Subcutaneous abdominal adipose tissue (tissue), 5 donors: ENCODE measurements around the gene FAM187B.

Source experiments
- H3K27ac ChIP-seq: one replicate; pipeline ENCODE4 v1.7.0; 2013; ENCODE audit warnings: low read depth, mild to moderate bottlenecking, inconsistent platforms, low read length, moderate library complexity
- H3K27me3 ChIP-seq, 5 donors: one replicate each; pipeline ENCODE4 v1.7.0; 2013; ENCODE audit warnings: low read length in 5 of 5, inconsistent platforms in 1 of 5; ENCODE audit not compliant: control insufficient read depth in 5 of 5, insufficient read depth in 4 of 5
- H3K36me3 ChIP-seq, 5 donors: one replicate each; pipeline ENCODE4 v1.7.0; 2013; ENCODE audit warnings: low read length in 5 of 5; ENCODE audit not compliant: control insufficient read depth in 5 of 5, insufficient read depth in 5 of 5
- H3K4me1 ChIP-seq, 5 donors: one replicate each; pipeline ENCODE4 v1.7.0; 2013; ENCODE audit warnings: low read length in 5 of 5, mild to moderate bottlenecking in 3 of 5, moderate library complexity in 1 of 5; ENCODE audit not compliant: control insufficient read depth in 5 of 5, insufficient read depth in 5 of 5
- H3K4me3 ChIP-seq, 5 donors: one replicate each; pipeline ENCODE4 v1.7.0; 2013; ENCODE audit warnings: low read length in 5 of 5, low read depth in 1 of 5
- H3K9ac ChIP-seq, 5 donors: one replicate each; pipeline ENCODE4 v1.7.0; 2013; ENCODE audit warnings: low read length in 5 of 5, mild to moderate bottlenecking in 4 of 5, moderate library complexity in 3 of 5
- H3K9me3 ChIP-seq, 5 donors: one replicate each; pipeline ENCODE4 v1.7.0; 2013; ENCODE audit warnings: low read length in 5 of 5; ENCODE audit not compliant: control insufficient read depth in 5 of 5
- donor health status: healthy.
- donor health status: healthy.
- donor health status: healthy.
- donor health status: healthy.
- donor health status: healthy.

FAM187B gene

DNA sequence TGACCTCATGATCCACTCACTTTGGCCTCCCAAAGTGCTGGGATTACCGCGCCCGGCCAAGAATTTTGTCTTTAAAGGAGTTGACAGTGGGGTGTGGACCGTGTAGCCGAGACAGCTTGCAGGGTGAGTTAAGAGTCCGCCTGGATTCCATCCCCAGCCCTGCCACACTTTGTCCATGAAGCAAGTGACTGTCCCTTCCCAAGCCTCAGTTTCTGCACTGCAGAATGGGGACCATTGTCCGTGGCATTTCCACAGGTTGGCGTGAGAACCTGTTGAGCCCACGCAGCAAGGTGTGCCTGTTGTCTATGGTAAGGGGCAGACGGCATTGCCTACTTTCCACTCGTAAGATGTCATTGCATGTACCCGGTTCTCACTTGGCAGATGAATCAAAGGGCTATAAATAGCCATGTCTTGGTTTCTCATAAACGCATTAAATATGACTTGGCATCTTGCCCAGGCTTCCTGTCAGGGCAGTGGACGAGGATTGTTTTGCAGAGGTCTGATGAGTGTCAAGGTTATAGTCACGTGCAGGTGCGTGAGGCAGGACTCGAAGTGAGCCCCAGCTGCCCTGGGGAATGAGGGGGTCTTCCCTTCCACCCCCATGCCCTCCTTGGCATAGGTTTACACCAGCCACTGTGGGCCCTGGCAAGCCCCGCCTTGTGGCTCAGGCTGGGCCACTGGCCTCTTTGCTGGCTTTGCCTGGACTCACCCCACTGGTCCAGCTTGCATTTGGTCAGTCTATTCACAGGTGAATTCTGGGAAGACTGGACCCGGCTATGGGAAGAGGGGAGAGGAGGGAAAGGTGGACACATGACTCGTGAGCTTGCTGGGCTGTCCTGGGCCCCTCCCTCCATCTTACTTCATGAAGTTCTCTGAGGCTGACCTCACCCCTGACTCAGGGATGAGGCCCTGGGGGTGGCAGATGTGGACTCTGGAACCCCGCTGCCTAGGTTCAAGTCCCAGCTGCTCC is 14.6 kb downstream of the FAM187B start:
- peak overlapping the region in 4 of 5 donors; percentile 2 to 48 (median 28) for H3K4me3 ChIP-seq
- H3K27ac ChIP-seq: peak overlapping the region; percentile 15
- H3K9me3 ChIP-seq: peaks cover under 1 to 11% (median 7%) of the 10 kb centered on the region in 5 donors
- no peaks in the 10 kb centered on the region for H3K36me3 ChIP-seq
- H3K9ac ChIP-seq: peak overlapping the region in 2 of 5 donors; percentile 38 to 66
- H3K27me3 ChIP-seq: peaks cover 0 to 3% (median 0%) of the 10 kb centered on the region in 5 donors
- peaks cover 6 to 45% (median 24%) of the 10 kb centered on the region in 5 donors for H3K4me1 ChIP-seq

DNA sequence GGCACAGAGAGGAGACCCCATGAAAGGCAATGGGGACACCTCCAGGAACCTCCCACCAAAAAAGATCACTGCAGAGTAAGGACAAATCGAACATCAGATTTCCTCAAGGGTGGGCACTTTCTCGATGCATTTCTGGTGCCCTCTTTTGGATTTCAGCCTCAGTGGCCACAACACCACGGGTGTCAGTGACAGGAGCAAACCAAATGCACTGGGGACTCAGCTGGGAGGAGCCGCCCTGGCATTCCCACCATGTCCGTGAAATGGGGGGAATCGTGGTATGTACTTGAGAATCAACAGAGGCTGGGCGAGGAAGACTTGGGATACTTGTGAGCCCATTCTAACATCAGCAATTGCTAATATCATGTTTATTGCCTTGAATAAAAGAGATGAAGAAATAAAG is 16.3 kb downstream of the FAM187B start:
- H3K27me3 ChIP-seq: peaks cover 0 to 3% (median 0%) of the 10 kb centered on the region in 5 donors
- no peaks in the 10 kb centered on the region for H3K36me3 ChIP-seq
- no peak overlapping the region for H3K9ac ChIP-seq
- H3K9me3 ChIP-seq: peaks cover 0 to 9% (median 8%) of the 10 kb centered on the region in 5 donors
- peaks cover 6 to 41% (median 24%) of the 10 kb centered on the region in 5 donors for H3K4me1 ChIP-seq
- H3K4me3 ChIP-seq: no peak overlapping the region
- peak overlapping the region; percentile 35 for H3K27ac ChIP-seq

DNA sequence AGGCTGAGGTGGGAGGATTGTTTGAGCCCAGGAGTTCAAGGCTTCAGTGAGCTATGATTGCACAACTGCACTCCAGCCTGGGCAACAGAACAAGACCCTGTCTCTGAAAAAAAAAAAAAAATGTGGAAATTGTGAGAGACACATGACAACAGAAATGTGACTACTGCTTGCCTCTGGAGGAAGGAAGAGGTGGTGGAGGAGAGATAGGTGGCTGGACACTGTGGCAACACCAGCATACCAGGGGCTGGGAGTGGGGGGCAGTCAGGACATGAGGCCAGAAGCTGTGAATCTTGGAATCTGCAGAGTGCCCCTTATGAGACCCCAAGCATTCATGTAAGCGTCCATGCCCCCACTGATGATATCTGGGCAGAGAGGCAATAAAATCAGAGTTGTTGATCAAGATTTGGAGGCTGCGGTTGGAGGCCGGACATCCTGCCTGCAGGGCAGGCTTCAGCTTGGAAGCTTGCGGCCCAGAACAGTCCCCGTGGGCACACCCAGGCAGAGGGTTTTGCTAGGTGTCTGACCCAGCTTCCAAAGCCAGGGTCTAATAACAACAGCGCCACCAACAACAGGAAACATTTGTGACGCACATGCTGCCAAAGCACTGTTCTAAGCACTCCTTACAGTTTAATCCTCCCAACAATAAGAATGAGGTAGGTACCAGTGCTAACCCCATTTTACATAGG is 16.9 kb downstream of the FAM187B start:
- H3K36me3 ChIP-seq: no peaks in the 10 kb centered on the region
- peaks cover 6 to 41% (median 24%) of the 10 kb centered on the region in 5 donors for H3K4me1 ChIP-seq
- H3K9ac ChIP-seq: no peak overlapping the region
- peak overlapping the region; percentile 35 for H3K27ac ChIP-seq
- H3K27me3 ChIP-seq: peaks cover 0 to 3% (median 0%) of the 10 kb centered on the region in 5 donors
- no peak overlapping the region for H3K4me3 ChIP-seq
- H3K9me3 ChIP-seq: peaks cover 0 to 4% (median 3%) of the 10 kb centered on the region in 5 donors

DNA sequence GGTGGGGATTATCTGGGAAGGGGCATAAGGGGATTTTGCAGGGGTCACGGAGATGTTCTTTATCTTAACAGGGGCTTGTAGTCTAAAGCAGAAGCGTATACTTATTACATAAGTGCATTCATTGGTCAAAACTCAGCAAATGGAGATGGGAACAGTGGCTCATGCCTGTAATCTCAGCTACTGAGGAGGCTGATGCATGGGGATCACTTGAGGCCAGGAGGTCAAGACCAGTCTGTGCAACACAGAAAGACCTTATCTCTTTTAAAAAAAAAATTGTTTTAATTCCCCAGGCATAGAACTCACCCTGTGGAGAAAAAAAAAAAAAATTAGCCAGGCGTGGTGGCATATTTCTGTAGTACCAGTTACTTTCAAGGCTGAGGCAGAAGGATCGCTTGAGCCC is 18.9 kb downstream of the FAM187B start:
- Histone ChIP-seq H3K4me1 (peaks cover 6 to 52% (median 24%) of the 10 kb centered on the region in 5 donors), H3K27me3 (peaks cover 0 to 3% (median 2%) of the 10 kb centered on the region in 5 donors), H3K36me3 (no peaks in the 10 kb centered on the region), H3K27ac (no peak overlapping the region), H3K9ac (no peak overlapping the region), H3K9me3 (peaks cover 0 to 3% (median 3%) of the 10 kb centered on the region in 5 donors), H3K4me3 (no peak overlapping the region)

DNA sequence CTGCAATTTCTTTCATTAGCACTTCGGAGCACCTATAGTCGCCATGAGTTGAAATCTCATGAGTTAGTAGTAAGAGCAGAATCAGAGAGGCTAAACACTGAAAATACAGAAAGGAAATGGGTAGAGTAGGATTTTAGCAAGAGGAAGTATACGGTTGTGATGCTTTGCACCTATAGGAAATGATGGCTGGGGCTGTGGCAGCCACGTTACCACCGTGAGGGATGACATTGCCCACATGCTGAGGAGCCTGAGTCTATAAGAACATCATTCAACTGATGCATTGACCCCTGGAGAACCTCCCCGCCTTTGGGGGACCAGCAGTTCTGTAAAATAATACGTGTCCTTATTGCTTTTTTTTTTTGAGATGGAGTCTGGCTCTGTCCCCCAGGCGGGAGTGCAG is 20.4 kb downstream of the FAM187B start:
- Histone ChIP-seq H3K9me3 (peaks cover 0 to 3% (median 3%) of the 10 kb centered on the region in 5 donors), H3K27ac (no peak overlapping the region), H3K4me1 (peaks cover 2 to 43% (median 15%) of the 10 kb centered on the region in 5 donors), H3K9ac (no peak overlapping the region), H3K27me3 (peaks cover 0 to 3% (median 0%) of the 10 kb centered on the region in 5 donors), H3K4me3 (no peak overlapping the region), H3K36me3 (no peaks in the 10 kb centered on the region)

DNA sequence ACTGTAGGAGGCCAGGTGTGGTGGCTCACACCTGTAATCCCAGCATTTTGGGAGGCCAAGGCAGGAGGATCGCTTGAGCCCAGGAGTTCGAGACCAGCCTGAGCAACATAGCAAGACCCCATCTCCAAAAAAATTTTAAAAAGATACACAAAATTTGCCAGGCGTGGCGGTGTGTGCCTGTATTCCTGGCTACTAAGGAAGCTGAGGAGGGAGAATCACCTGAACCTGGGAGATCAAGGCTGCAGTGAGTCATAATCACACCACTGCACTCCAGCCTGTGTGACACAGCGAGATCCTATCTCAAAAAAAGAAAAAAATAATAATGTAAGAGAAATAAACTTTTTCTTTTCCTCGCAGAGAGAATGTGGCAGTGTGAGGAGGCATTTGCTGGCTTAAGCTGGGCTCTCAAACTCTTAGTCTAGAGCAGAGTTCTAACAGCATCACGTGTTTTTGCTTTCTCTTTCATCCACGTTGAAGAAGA is 21.1 kb downstream of the FAM187B start:
- Histone ChIP-seq H3K4me1 (peaks cover 2 to 39% (median 13%) of the 10 kb centered on the region in 5 donors), H3K27me3 (peaks cover 0 to 3% (median 0%) of the 10 kb centered on the region in 5 donors), H3K36me3 (no peaks in the 10 kb centered on the region), H3K27ac (no peak overlapping the region), H3K9me3 (peaks cover 0 to 3% (median 3%) of the 10 kb centered on the region in 5 donors), H3K9ac (no peak overlapping the region), H3K4me3 (no peak overlapping the region)

DNA sequence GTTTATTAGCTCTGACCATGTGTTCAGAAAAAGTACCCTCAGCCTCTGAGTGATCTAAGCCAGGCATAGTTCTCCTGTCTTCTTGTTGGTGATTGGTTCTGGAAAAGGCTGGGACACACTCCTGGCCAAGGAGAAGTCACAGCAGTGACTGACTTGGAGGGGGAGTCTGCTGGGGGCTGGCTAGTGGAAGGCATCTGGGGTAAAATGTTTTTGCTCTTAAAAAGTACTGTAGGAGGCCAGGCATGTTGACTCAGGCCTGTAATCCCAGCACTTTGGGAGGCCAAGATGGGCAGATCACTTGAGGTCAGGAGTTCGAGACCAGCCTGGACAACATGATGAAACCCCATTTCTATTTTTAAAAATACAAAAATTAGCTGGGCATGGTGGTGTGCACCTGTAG is 21.7 kb downstream of the FAM187B start:
- Histone ChIP-seq H3K9me3 (peaks cover 0 to 3% (median 3%) of the 10 kb centered on the region in 5 donors), H3K4me1 (peaks cover 0 to 34% (median 7%) of the 10 kb centered on the region in 5 donors), H3K9ac (no peak overlapping the region), H3K27me3 (peaks cover 0 to 3% (median 0%) of the 10 kb centered on the region in 5 donors), H3K27ac (no peak overlapping the region), H3K36me3 (no peaks in the 10 kb centered on the region), H3K4me3 (no peak overlapping the region)

DNA sequence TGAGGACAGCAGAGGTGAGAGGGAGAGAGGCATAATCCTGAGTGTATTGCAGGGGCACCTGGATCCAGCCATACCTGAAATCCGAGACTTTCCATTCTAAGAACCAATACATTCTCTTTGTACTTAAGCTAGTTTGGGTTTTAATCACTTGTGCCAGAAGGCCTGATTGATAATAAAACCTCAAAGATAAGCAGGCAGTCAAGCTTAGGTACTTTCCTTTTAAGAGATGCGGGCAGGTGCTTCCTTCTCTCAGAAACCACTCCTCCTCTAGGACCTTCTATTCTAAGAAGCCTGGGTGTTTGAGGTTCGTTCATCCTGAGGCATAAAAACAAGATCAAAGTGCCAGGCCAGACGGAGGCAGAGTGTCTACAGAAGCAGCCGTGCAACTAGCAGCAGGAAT is 22.2 kb downstream of the FAM187B start:
- Histone ChIP-seq H3K4me1 (peaks cover 0 to 30% (median 3%) of the 10 kb centered on the region in 5 donors), H3K9me3 (peaks cover 0 to 3% (median 3%) of the 10 kb centered on the region in 5 donors), H3K9ac (no peak overlapping the region), H3K27me3 (peaks cover 0 to 3% (median 0%) of the 10 kb centered on the region in 5 donors), H3K27ac (no peak overlapping the region), H3K4me3 (no peak overlapping the region), H3K36me3 (no peaks in the 10 kb centered on the region)

DNA sequence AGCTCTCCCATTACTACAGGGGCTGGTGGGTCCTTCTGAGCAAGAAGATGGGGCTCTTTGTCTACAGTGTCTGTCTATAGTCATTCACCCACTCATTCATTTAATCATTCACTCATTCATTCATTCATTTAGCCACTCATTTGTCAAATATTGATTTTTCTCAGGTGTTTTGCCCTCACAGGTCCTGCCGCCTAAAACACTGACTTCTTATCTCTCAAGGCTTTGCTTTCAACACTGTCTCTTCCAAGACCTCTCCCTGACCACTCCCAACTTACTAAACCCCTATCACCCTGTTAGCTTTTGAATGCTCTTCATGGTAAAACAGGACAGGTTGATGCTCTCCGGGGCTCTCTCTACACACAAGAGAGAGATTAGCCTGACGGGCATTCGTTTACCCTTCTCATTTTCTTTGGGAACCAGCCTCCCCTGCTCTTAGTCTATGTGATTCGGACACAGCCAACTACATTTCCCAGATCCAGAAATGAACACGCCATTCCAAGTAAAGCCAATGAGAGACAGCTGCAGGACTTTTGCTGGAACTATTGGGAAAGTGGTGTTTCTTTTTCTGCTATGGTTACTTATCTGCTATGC is 22.7 kb downstream of the FAM187B start:
- peaks cover 0 to 3% (median 3%) of the 10 kb centered on the region in 5 donors for H3K9me3 ChIP-seq

More for the DNA sequence above, 22.7 kb downstream of the FAM187B start:
- peaks cover 0 to 25% (median 3%) of the 10 kb centered on the region in 5 donors for H3K4me1 ChIP-seq
- H3K4me3 ChIP-seq: no peak overlapping the region
- H3K27ac ChIP-seq: no peak overlapping the region
- H3K36me3 ChIP-seq: no peaks in the 10 kb centered on the region
- peaks cover 0 to 3% (median 0%) of the 10 kb centered on the region in 5 donors for H3K27me3 ChIP-seq
- no peak overlapping the region for H3K9ac ChIP-seq
